GM21528 (cell line): ENCODE data around the gene MSANTD1.
"Not testable (repeated sequence)": the region's sequence is repeated elsewhere in the genome, so short reads cannot be mapped to it uniquely, and the experiment has no call there.

Experiments used
- ATAC-seq: cut with Tn5 transposase; IDR thresholded peaks from one replicate; pipeline ENCODE4 v1.9.1; 2021; ENCODE audit warnings: mild to moderate bottlenecking, moderate library complexity; ENCODE audit not compliant: unreplicated experiment, low FRiP score

The MSANTD1 gene

DNA sequence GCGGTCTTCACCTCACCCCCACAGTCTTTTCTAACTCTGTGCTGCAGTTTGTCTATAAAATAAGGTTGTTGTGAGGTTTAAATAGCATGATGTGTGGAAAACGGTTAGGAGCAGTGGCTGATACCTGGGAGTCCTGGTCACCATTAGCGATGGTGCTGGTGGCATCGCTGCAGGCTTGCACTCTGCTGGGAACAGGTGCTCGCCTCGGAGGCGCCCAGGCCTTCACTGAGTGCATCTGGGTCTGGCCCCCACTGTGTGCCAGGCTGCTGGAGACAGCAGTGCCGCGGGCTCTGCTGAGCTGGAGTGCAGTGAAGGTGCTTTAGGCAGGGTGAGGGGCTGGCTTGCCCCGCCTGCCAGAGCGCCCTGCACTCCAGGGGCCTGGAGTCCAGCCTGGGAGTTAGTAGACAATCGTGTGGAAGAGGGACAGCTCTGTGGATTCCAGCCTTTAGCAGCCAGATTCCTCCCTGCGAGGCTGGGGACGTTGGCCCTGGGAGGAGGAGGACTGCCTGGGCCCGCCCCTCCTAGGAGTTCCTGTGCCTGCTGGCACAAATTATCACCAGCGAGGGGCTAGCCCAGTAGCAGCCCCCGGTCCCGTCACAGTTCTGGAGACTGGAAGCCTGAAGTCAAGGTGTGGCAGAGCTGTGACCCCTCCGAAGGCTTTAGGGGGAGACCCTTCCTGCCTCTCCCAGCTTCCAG lies 51.2 kb downstream of the MSANTD1 start:
- no peak for ATAC-seq

- not testable (repeated sequence) for ATAC-seq
Measured at GRCh38 chr4:3300882-3301281, 51.9 kb downstream of the MSANTD1 start.

GRCh38 chr4:3301450-3302172 lies 52.7 kb downstream of the MSANTD1 start:
- ATAC-seq = no peak

GRCh38 chr4:3302173-3302785 lies 53.3 kb downstream of the MSANTD1 start:
- no peak for ATAC-seq

DNA sequence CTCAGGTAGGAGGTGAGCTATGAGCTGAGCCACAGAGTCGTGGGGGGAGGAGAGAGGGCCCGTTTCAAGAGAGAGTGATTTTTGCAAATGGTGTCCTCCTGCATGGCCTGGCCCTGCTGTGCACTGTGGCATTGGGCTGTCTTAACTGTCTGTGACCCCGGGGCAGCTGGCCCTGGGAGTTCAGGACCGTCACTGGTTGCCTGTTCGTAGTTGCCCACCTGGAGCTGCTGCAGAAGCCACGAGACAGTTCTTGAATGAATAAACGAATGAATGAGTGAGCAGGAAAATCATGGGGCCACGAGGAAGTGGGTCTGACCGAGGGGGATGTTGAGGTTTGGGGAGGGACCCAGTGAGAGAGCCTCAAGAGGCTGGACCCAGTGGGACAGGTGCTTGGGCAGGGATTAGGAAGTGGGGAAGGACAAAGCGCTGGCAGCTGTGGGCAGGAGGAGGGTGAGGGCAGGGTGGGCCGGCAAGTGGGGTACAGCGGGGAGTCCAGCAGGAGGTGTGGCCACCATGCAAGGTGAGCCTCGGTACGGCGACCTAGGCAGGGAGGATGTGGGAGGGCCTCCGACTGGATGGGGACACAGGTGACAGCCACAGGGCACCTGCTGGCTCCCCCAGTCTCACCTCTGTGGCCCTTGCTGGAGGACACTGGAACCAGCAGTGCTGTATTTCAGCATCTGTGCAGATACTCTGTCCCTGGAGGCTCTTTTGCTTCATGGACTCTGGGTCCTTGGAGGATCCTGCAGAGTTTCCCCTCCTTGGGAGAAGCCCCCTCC lies 54.0 kb downstream of the MSANTD1 start:
- ATAC-seq = no peak

DNA sequence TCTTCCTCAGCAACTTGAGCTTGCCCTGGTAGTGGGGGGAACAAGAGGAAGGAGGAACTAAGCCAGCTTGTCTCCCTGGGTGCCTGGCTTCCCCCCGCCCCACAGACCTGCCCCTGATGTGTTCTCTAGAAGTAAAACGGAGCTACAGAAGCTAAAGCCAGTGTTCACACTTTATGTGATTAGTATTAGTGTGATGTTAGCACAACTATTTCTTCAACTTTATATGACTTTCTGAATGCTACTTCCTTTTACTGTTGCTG lies 54.5 kb downstream of the MSANTD1 start:
- no peak for ATAC-seq

DNA sequence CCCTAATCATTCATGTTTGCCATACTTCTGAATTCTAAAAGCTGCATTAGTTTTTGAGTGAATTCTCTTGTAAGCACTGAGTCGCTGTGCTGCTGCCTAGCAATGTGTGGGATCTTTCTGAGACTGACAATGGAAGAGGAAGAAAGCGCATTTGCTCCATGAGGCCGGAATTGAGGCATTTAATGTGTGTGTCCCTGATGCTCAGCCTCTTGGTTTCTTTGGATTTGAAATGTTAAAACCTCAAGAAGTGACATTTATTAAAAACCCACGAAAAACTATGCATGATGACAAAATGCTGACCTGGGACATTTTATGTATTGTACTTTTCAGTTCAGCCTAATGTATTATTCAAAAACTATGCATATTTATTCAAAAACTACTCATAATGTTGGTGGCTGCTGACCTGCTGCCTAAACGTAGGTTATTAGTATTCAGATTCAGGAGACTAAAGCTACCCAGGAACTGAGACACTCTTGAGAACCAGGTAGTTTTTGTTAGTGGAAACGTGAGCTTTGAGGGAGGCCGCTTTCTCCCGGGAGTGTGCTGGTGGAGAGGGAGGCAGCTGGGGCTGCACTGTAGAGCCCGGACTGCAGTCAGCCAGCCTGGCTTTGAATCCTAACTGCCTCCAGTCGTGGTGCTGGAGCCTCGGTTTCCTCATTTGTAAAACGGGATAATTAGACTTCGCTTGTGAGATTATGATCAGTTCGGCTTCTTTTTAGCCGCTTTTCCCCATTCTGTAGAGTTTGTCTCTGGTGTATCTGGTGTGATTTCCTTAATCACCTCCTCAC lies 55.2 kb downstream of the MSANTD1 start:
- ATAC-seq = no peak

- ATAC-seq = no peak
Measured at GRCh38 chr4:3304831-3305609, 56.1 kb downstream of the MSANTD1 start.

DNA sequence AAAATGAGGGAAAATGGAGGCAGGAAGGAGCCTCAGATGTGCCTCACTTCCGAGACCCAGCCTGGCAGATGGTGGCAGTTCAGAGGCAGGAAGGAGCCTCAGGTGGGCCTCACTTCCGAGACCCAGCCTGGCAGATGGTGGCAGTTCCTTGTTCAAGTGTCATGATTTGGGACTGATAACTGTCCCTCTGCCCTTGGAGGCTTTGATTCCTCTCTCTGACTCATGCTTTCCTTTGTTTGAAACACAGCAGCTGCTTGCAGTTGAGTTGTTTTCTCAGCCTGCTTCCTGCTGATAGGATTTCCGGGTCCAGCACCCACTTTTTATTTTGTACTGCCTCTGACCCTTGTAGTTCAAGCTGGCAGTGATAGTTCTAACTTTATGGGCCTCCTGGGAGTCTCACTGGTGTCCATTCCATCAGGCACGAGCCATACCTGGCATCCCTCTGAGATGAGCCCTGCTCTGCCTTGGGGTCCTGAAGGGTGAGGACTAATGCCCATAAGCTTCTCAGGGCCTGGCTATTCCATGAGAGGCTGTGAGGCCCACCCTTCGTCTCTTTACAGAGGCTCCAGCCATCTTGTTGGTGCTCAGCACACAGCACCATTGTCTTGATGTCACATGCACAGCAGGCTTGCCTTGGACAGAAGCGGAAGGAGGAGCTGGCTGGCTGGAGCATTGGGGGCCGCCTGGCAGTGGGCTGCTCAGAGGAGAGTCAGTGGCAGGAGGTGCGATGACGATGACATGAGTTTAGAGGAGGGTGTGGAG lies 56.8 kb downstream of the MSANTD1 start:
- no peak for ATAC-seq
